ENCODE measurements around the gene NR3C1. TPM values are rescaled to one million over a fixed set of nuclear protein-coding genes. Genes with fewer than 3 reads are reported as not detected.

The NR3C1 gene
- total and polyA plus RNA-seq, 2 of the 4 experiments (the other 2 are of a cell fraction): 13.7 to 77.4 TPM

DNA sequence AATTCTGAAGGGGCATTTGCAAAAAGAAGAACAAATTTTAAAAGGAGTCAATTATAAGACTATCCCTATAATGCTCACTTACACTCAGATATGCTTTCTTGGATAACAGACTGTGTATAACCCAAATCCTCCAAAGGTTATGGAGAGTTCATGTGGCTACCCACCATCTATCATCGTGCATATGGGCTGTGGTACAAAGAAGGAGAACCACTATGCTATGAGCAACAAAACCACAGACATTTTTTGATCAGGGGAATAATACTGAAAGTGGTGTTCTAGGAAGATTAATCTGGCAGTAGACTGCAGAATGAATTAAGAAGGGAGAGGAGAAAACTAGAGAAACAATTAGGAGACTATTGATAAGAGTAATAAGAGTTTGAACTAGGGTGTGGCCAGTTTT is 16.8 kb downstream of the NR3C1 start:
- Histone ChIP-seq H3K79me1 (ENCODE audit: low read depth in 1 of 2, low read length in 2 of 2) (peaks cover 11 to 64% of the 10 kb centered on the region in 2 experiments; a peak in 3 of 4 replicates), H3K36me3 (ENCODE audit: control insufficient read depth, insufficient read depth, low read length) (peaks cover 18% of the 10 kb centered on the region), H2AK5ac (ENCODE audit: low read depth, low read length) (no peak overlapping the region), H3K27ac (ENCODE audit: insufficient read depth, low read length) (no peak overlapping the region), H3K23ac (ENCODE audit: low read depth, low read length) (0 out of 2 replicates have a peak overlapping the region, but pooled peaks have one; percentile 34), H4K20me1 (ENCODE audit: insufficient read depth, low read length) (peaks cover 66% of the 10 kb centered on the region), H3K4me2 (ENCODE audit: low read depth, low read length) (no peak overlapping the region), H2BK5ac (ENCODE audit: low read depth, low read length, poor library complexity, severe bottlenecking) (no peak overlapping the region), H3K9me1 (ENCODE audit: insufficient read depth, low read length) (no peaks in the 10 kb centered on the region), H3K9me3 (ENCODE audit: control insufficient read depth, insufficient read depth, low read length) (peaks cover 7% of the 10 kb centered on the region; the same call in 1 of the 2 replicates), H3K9ac (ENCODE audit: low read depth, low read length) (no peak overlapping the region), H3K4ac (ENCODE audit: low read depth, low read length) (no peak overlapping the region), H2BK20ac (ENCODE audit: low read depth, low read length) (no peak overlapping the region), H2AK9ac (replicated peaks; ENCODE audit: low read depth, low read length, poor library complexity) (no peak overlapping the region), H4K5ac (ENCODE audit: low read depth, low read length) (no peak overlapping the region), H2BK120ac (ENCODE audit: low read depth, low read length) (no peak overlapping the region), H4K91ac (ENCODE audit: insufficient read depth, low read depth, low read length) (no peak overlapping the region), H4K8ac (ENCODE audit: low read depth in 2 of 2, low read length in 2 of 2) (no peak overlapping the region), H3K4me3 (ENCODE audit: insufficient read depth, low read depth, low read length) (no peak overlapping the region), H3K18ac (ENCODE audit: low read depth, low read length) (no peak overlapping the region), H2BK15ac (ENCODE audit: low read depth, low read length) (no peak overlapping the region), H2AFZ (replicated peaks; ENCODE audit: low read length, poor library complexity) (no peak overlapping the region), H3K14ac (replicated peaks; ENCODE audit: low read depth, low read length) (no peak overlapping the region), H3K27me3 (ENCODE audit: control insufficient read depth, insufficient read depth, low read length) (no peaks in the 10 kb centered on the region), H3K4me1 (ENCODE audit: control insufficient read depth, insufficient read depth, low read length) (peaks cover 7% of the 10 kb centered on the region), H3K56ac (ENCODE audit: extremely low read depth, insufficient read depth, low read length) (no peak overlapping the region)
- ATAC-seq (ENCODE audit: low read depth) (no peak), DNase-seq (peak; percentile 70)
- ChIA-PET POLR2A (ENCODE audit: unreplicated experiment) (no interaction called here), CTCF (no interaction called here)
- dilution Hi-C loops (cut with HindIII; ENCODE audit: low sequenced_read_pairs, unreplicated experiment) (no loop called here), intact Hi-C loops (cut with micrococcal nuclease) (loop anchor here (2.0 kb wide), 1 partner anchor 22 kb away; no protein-coding TSS in a partner anchor), in situ Hi-C loops (cut with MboI; ENCODE audit: low sequenced_read_pairs) (no loop called here)
- TF ChIP-seq, protein P1, sequence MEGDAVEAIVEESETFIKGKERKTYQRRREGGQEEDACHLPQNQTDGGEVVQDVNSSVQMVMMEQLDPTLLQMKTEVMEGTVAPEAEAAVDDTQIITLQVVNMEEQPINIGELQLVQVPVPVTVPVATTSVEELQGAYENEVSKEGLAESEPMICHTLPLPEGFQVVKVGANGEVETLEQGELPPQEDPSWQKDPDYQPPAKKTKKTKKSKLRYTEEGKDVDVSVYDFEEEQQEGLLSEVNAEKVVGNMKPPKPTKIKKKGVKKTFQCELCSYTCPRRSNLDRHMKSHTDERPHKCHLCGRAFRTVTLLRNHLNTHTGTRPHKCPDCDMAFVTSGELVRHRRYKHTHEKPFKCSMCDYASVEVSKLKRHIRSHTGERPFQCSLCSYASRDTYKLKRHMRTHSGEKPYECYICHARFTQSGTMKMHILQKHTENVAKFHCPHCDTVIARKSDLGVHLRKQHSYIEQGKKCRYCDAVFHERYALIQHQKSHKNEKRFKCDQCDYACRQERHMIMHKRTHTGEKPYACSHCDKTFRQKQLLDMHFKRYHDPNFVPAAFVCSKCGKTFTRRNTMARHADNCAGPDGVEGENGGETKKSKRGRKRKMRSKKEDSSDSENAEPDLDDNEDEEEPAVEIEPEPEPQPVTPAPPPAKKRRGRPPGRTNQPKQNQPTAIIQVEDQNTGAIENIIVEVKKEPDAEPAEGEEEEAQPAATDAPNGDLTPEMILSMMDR (conservative IDR thresholded peaks at IDR 0.05; ENCODE audit: low read depth, low read length): no peak
- TF ChIP-seq BHLHE40 (IDR thresholded peaks at IDR 0.05; ENCODE audit: low read depth, low read length) (no peak), NFE2L2 (IDR thresholded peaks at IDR 0.05; ENCODE audit: low read depth, low read length) (no peak), POLR2A (IDR thresholded peaks at IDR 0.05; ENCODE audit: low read depth, low read length) (no peak), CEBPB (IDR thresholded peaks at IDR 0.05; ENCODE audit: low read depth, low read length) (no peak), SMC3 (IDR thresholded peaks at IDR 0.05; ENCODE audit: low read depth, low read length) (no peak), RFX5 (IDR thresholded peaks at IDR 0.05; ENCODE audit: low read depth, low read length) (no peak), FOS (IDR thresholded peaks at IDR 0.05; ENCODE audit: low read depth, low read length) (no peak), MXI1 (IDR thresholded peaks at IDR 0.05; ENCODE audit: borderline replicate concordance, low read depth, low read length) (no peak), CHD1 (IDR thresholded peaks at IDR 0.05; ENCODE audit: low read depth, low read length) (no peak), MAZ (IDR thresholded peaks at IDR 0.05; ENCODE audit: borderline replicate concordance, low read depth, low read length) (no peak), RCOR1 (IDR thresholded peaks at IDR 0.05; ENCODE audit: insufficient replicate concordance, low read length) (no peak), RAD21 (IDR thresholded peaks at IDR 0.05; ENCODE audit: low read length) (no peak)
- TF ChIP-seq, protein P2, sequence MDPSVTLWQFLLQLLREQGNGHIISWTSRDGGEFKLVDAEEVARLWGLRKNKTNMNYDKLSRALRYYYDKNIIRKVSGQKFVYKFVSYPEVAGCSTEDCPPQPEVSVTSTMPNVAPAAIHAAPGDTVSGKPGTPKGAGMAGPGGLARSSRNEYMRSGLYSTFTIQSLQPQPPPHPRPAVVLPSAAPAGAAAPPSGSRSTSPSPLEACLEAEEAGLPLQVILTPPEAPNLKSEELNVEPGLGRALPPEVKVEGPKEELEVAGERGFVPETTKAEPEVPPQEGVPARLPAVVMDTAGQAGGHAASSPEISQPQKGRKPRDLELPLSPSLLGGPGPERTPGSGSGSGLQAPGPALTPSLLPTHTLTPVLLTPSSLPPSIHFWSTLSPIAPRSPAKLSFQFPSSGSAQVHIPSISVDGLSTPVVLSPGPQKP (IDR thresholded peaks at IDR 0.05; ENCODE audit: borderline replicate concordance, low read depth, low read length): no peak
- TF ChIP-seq, protein P3, sequence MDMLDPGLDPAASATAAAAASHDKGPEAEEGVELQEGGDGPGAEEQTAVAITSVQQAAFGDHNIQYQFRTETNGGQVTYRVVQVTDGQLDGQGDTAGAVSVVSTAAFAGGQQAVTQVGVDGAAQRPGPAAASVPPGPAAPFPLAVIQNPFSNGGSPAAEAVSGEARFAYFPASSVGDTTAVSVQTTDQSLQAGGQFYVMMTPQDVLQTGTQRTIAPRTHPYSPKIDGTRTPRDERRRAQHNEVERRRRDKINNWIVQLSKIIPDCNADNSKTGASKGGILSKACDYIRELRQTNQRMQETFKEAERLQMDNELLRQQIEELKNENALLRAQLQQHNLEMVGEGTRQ (IDR thresholded peaks at IDR 0.05; ENCODE audit: low read depth, low read length): no peak
- BruUV-seq (replicated peaks): no TSS peak
- WGBS, 2 experiments (ENCODE audit: extremely low coverage in 2 of 2, insufficient read length in 1 of 2): no CpG with 5 or more reads among the region's 1 CpG
